H1 (cell line): Measurements from ENCODE around the gene PLCB4. TPM values are rescaled to one million over a fixed set of nuclear protein-coding genes. Genes with fewer than 3 reads are reported as not detected.

ENCODE experiments used
- CTCF ChIA-PET: fragments of 300-600 bp; sonication (Branson Sonifier 250); formaldehyde crosslinking; loops from one replicate; lab custom pipeline; 2021; ENCODE audit not compliant: partially characterized antibody; lab: Charles Lee
- POLR2A ChIA-PET: fragments of 300-600 bp; sonication (Branson Sonifier 250); formaldehyde crosslinking; loops from one replicate; lab custom pipeline; 2021; ENCODE audit warnings: inconsistent platforms; ENCODE audit not compliant: partially characterized antibody; lab: Charles Lee
- DNase-seq, 2 experiments: peaks; one replicate each; pipeline versions ENCODE4 v3.0.0 to v3.0.0-alpha.2; 2010 to 2022; ENCODE audit warnings: low spot score in 2 of 2, low read depth in 1 of 2, mixed read lengths in 1 of 2
- FAIRE-seq: peaks from 2 replicates; lab custom pipeline; 2011; peaks lifted over from hg19 to GRCh38; lab: Jason Lieb, UNC
- H2AFZ ChIP-seq: 2 replicates; pipeline ENCODE4 v1.8.1; 2012; ENCODE audit warnings: low read length, inconsistent platforms
- H2AK5ac ChIP-seq: 2 replicates; pipeline ENCODE4 v1.6.1; 2013; ENCODE audit warnings: low read depth, low read length
- H2BK120ac ChIP-seq: replicated peaks from 2 replicates; pipeline ENCODE3; 2013; ENCODE audit warnings: low read depth, low read length, inconsistent platforms
- H2BK12ac ChIP-seq: 2 replicates; pipeline ENCODE4 v1.6.1; 2013; ENCODE audit warnings: low read depth, low read length
- H2BK15ac ChIP-seq: 2 replicates; pipeline ENCODE4 v1.6.1; 2013; ENCODE audit warnings: low read length
- H2BK20ac ChIP-seq: 2 replicates; pipeline ENCODE4 v1.6.1; 2013; ENCODE audit warnings: low read length
- H2BK5ac ChIP-seq: 2 replicates; pipeline ENCODE4 v1.6.1; 2013; ENCODE audit warnings: low read depth, low read length
- H3K14ac ChIP-seq: 2 replicates; pipeline ENCODE4 v1.6.1; 2013; ENCODE audit warnings: inconsistent platforms; ENCODE audit not compliant: insufficient read length
- H3K18ac ChIP-seq: 2 replicates; pipeline ENCODE4 v1.6.1; 2013; ENCODE audit warnings: low read length; ENCODE audit errors: extremely low read depth
- H3K23ac ChIP-seq: 2 replicates; pipeline ENCODE4 v1.6.1; 2013; ENCODE audit warnings: inconsistent platforms; ENCODE audit not compliant: insufficient read length
- H3K23me2 ChIP-seq: 2 replicates; pipeline ENCODE4 v1.6.1; 2013; ENCODE audit warnings: low read depth, low read length
- H3K27ac ChIP-seq: 2 replicates; pipeline ENCODE4 v1.6.1; 2011; ENCODE audit warnings: low read depth, low read length, inconsistent platforms
- H3K27me3 ChIP-seq, 4 experiments: replicated peaks in 1 of 4; 1 replicate in 1 of 4; 2 replicates in 3 of 4; pipeline versions ENCODE4 v1.6.1 to v1.8.1; 2011 to 2013; ENCODE audit warnings: low read length in 3 of 4, mild to moderate bottlenecking in 3 of 4, inconsistent platforms in 2 of 4, mixed read lengths in 2 of 4, moderate library complexity in 1 of 4; ENCODE audit not compliant: control insufficient read depth in 3 of 4, insufficient read depth in 3 of 4; ENCODE audit errors: extremely low read depth in 1 of 4
- H3K36me3 ChIP-seq, 4 experiments: 2 replicates each; pipeline versions ENCODE4 v1.6.1 to v1.8.1; 2011 to 2013; ENCODE audit warnings: mild to moderate bottlenecking in 4 of 4, low read length in 3 of 4, moderate library complexity in 2 of 4, control low read depth in 1 of 4, inconsistent platforms in 1 of 4; ENCODE audit not compliant: insufficient read depth in 4 of 4, control insufficient read depth in 2 of 4
- H3K4ac ChIP-seq: replicated peaks from 2 replicates; pipeline ENCODE3; 2013; ENCODE audit warnings: low read length, low read depth, mixed read lengths, inconsistent platforms; ENCODE audit not compliant: insufficient read length
- H3K4me1 ChIP-seq, 4 experiments: replicated peaks in 1 of 4; 1 replicate in 1 of 4; 2 replicates in 3 of 4; pipeline versions ENCODE4 v1.6.1 to v1.8.1; 2011 to 2013; ENCODE audit warnings: low read length in 3 of 4, inconsistent platforms in 2 of 4, mixed read lengths in 1 of 4; ENCODE audit not compliant: insufficient read depth in 4 of 4, control insufficient read depth in 3 of 4
- H3K4me2 ChIP-seq, 2 experiments: 2 replicates each; pipeline versions ENCODE4 v1.6.1 to v1.8.1; 2011 to 2013; ENCODE audit warnings: low read depth in 2 of 2, low read length in 2 of 2, control low read depth in 1 of 2, inconsistent platforms in 1 of 2, mild to moderate bottlenecking in 1 of 2; ENCODE audit not compliant: insufficient read depth in 1 of 2
- H3K4me3 ChIP-seq, 4 experiments: fragments of 200-600, 300-600 bp in 1 of 4; sonication (generic), shearing (Covaris generic), sonication (Bioruptor Twin) in 1 of 4; 2 replicates each; pipeline versions ENCODE4 v1.5.1 to v1.8.1; 2011 to 2016; ENCODE audit warnings: low read length in 4 of 4, low read depth in 3 of 4, control low read depth in 2 of 4, inconsistent platforms in 2 of 4, mild to moderate bottlenecking in 2 of 4, mixed read lengths in 1 of 4, moderate library complexity in 1 of 4; ENCODE audit not compliant: insufficient read depth in 2 of 4; ENCODE audit errors: extremely low read depth in 1 of 4
- H3K56ac ChIP-seq: replicated peaks from 2 replicates; pipeline ENCODE3; 2013; ENCODE audit warnings: low read depth, mild to moderate bottlenecking, mixed read lengths, low read length, inconsistent platforms; ENCODE audit not compliant: insufficient read length
- H3K79me1 ChIP-seq: 2 replicates; pipeline ENCODE4 v1.6.1; 2013; ENCODE audit warnings: low read depth, low read length, control low read depth
- H3K79me2 ChIP-seq, 2 experiments: 2 replicates each; pipeline versions ENCODE4 v1.6.1 to v1.8.1; 2012 to 2013; ENCODE audit warnings: low read length in 2 of 2, mild to moderate bottlenecking in 2 of 2, inconsistent platforms in 1 of 2; ENCODE audit not compliant: insufficient read depth in 2 of 2, control insufficient read depth in 1 of 2
- H3K9ac ChIP-seq, 4 experiments: replicated peaks in 1 of 4; 1 replicate in 1 of 4; 2 replicates in 3 of 4; pipeline versions ENCODE4 v1.6.1 to v1.8.1; 2011 to 2013; ENCODE audit warnings: low read depth in 3 of 4, low read length in 3 of 4, control low read depth in 2 of 4, mild to moderate bottlenecking in 2 of 4, moderate library complexity in 2 of 4, inconsistent platforms in 1 of 4; ENCODE audit errors: extremely low read depth in 1 of 4
- H3K9me3 ChIP-seq, 2 experiments: 2 replicates each; pipeline versions ENCODE4 v1.6.1 to v1.8.1; 2012 to 2013; ENCODE audit warnings: mild to moderate bottlenecking in 2 of 2, moderate library complexity in 2 of 2, control low read depth in 1 of 2, inconsistent platforms in 1 of 2, low read depth in 1 of 2, low read length in 1 of 2, mixed read lengths in 1 of 2; ENCODE audit not compliant: insufficient read depth in 2 of 2
- H4K20me1 ChIP-seq, 2 experiments: replicated peaks in 1 of 2; 2 replicates each; pipeline versions ENCODE3 to v1.8.1; 2011 to 2013; ENCODE audit warnings: inconsistent platforms in 2 of 2, low read length in 2 of 2, mild to moderate bottlenecking in 1 of 2; ENCODE audit not compliant: insufficient read depth in 2 of 2, control insufficient read depth in 1 of 2
- H4K5ac ChIP-seq: 2 replicates; pipeline ENCODE4 v1.6.1; 2013; ENCODE audit warnings: low read length, low read depth, mixed read lengths, inconsistent platforms; ENCODE audit not compliant: insufficient read length
- H4K8ac ChIP-seq: 2 replicates; pipeline ENCODE4 v1.8.0; 2013; ENCODE audit warnings: mild to moderate bottlenecking, moderate library complexity, low read length, inconsistent platforms; ENCODE audit not compliant: insufficient read depth; ENCODE audit errors: extremely low read depth
- H4K91ac ChIP-seq: replicated peaks from 2 replicates; pipeline ENCODE3; 2013; ENCODE audit warnings: low read length, mixed read lengths, inconsistent platforms; ENCODE audit not compliant: insufficient read length
- CBX5 ChIP-seq: fragments of 300-800, 300-1000 bp; sonication (generic); IDR thresholded peaks from 2 replicates; pipeline ENCODE4 v1.7.1; 2016; ENCODE audit warnings: antibody characterized with exemption, low read length, low read depth
- CBX8 ChIP-seq: fragments of 300-800, 300-1000 bp; sonication (generic); IDR thresholded peaks from 2 replicates; pipeline ENCODE4 v1.7.1; 2016; ENCODE audit warnings: low read depth, low read length, borderline replicate concordance
- CEBPB ChIP-seq: IDR thresholded peaks from 2 replicates; pipeline ENCODE4 v1.6.1; 2012; ENCODE audit warnings: low read depth, low read length
- CHD2 ChIP-seq: IDR thresholded peaks from 2 replicates; pipeline ENCODE4 v1.6.1; 2012; ENCODE audit warnings: low read length, improper control_type of control experiment
- EGR1 ChIP-seq: IDR thresholded peaks from 2 replicates; pipeline ENCODE4 v1.6.1; 2011; ENCODE audit warnings: low read depth, low read length, borderline replicate concordance
- GABPA ChIP-seq: IDR thresholded peaks from 2 replicates; pipeline ENCODE4 v1.6.1; 2011; ENCODE audit warnings: mild to moderate bottlenecking, low read length, moderate library complexity, borderline replicate concordance; ENCODE audit not compliant: insufficient read depth
- JUN ChIP-seq: IDR thresholded peaks from 2 replicates; pipeline ENCODE4 v1.6.1; 2011; ENCODE audit warnings: low read depth, mild to moderate bottlenecking, improper control_type of control experiment, low read length
- PHF8 ChIP-seq: fragments of 200-600 bp; sonication (generic); conservative IDR thresholded peaks from 2 replicates; pipeline ENCODE4 v1.7.1; 2012; ENCODE audit warnings: low read depth, mild to moderate bottlenecking, inconsistent platforms, low read length, moderate library complexity
- POLR2AphosphoS5 ChIP-seq: IDR thresholded peaks from 2 replicates; pipeline ENCODE4 v1.6.1; 2011; ENCODE audit warnings: low read depth, low read length
- SAP30 ChIP-seq: fragments of 300-600 bp; sonication (generic); IDR thresholded peaks from 2 replicates; pipeline ENCODE4 v1.7.1; 2012; ENCODE audit warnings: low read length, moderate library complexity, mild to moderate bottlenecking, inconsistent platforms; ENCODE audit not compliant: insufficient read depth, insufficient replicate concordance
- SIX5 ChIP-seq: IDR thresholded peaks from 2 replicates; pipeline ENCODE4 v1.6.1; 2011; ENCODE audit warnings: mild to moderate bottlenecking, low read depth, low read length
- TEAD4 ChIP-seq: IDR thresholded peaks from 2 replicates; pipeline ENCODE4 v1.6.1; 2012; ENCODE audit warnings: low read depth, low read length, inconsistent platforms, mixed read lengths
- WGBS, 2 experiments: shearing (Covaris generic) in 1 of 2; methylation state at CpG; one replicate each; pipeline versions ENCODE4 v1.1.6 to v1.1.7; 2013 to 2015; ENCODE audit warnings: low lambda C conversion rate in 2 of 2, mixed read lengths in 2 of 2, inconsistent platforms in 1 of 2, low coverage in 1 of 2, missing lambda C conversion rate in 1 of 2; ENCODE audit not compliant: insufficient replicate concordance in 2 of 2, insufficient coverage in 1 of 2, insufficient read length in 1 of 2; ENCODE audit errors: extremely low coverage in 1 of 2, missing lambda C conversion rate in 1 of 2; 5-methylcytosine and 5-hydroxymethylcytosine counted together
- polyA plus RNA-seq, 7 experiments: library from polyadenylated mRNA; depleted of rRNA in 3 of 7; stranded (reverse) in 5 of 7; unstranded in 2 of 7; fragments of >200 nt in 5 of 7; fragments of 200-250 nt in 2 of 7; gene quantifications; 1 replicate in 5 of 7; 2 replicates in 1 of 7; 4 replicates in 1 of 7; pipeline versions ENCODE4 v1.2.1 to v1.2.3, GENCODE V29; 2011 to 2013; ENCODE audit warnings: missing spikeins in 2 of 7, mixed read lengths in 2 of 7
- total RNA-seq: library from RNA; stranded (reverse); fragmentation: NEBNext Ultra II Directional; extraction: Animal tissue kit (Norgen Biotek cat#: 25700); gene quantifications from 2 replicates; pipeline ENCODE4 v1.2.1, GENCODE V29; 2021
- TF ChIP-seq, protein P1 (sequence below): IDR thresholded peaks from 2 replicates; pipeline ENCODE4 v1.6.1; 2012; ENCODE audit warnings: inconsistent platforms
- TF ChIP-seq, protein P2 (sequence below): IDR thresholded peaks from 2 replicates; pipeline ENCODE4 v1.6.1; 2012; ENCODE audit warnings: inconsistent platforms

Gene PLCB4
- total and polyA plus RNA-seq, 2 of the 8 experiments (the other 6 are each of a cell fraction or from before 2014, with no cell fraction given), result 3.2 to 14.1 TPM

GRCh38 chr20:9149796-9150195 lies 80.9 kb downstream of the PLCB4 start:
- Histone ChIP-seq H3K4me2 (no peak overlapping the region), H3K27ac (no peak overlapping the region), H3K9ac (no peak overlapping the region), H3K4me3 (no peak overlapping the region), H2AK5ac (no peak overlapping the region), H3K56ac (no peak overlapping the region), H4K91ac (no peak overlapping the region), H2BK20ac (no peak overlapping the region), H2BK120ac (no peak overlapping the region), H2BK12ac (no peak overlapping the region), H3K4me1 (peaks cover 0 to 2% (median 0%) of the 10 kb centered on the region in 4 experiments; a peak in 1 of 7 replicates), H3K18ac (no peak overlapping the region), H4K8ac (no peak overlapping the region), H3K79me1 (no peaks in the 10 kb centered on the region), H3K9me3 (peaks cover 11 to 16% of the 10 kb centered on the region in 2 experiments; a peak in 3 of 4 replicates), H3K27me3 (no peaks in the 10 kb centered on the region), H3K79me2 (no peaks in the 10 kb centered on the region), H3K23me2 (no peaks in the 10 kb centered on the region; the same call in 1 of the 2 replicates), H2BK15ac (no peak overlapping the region), H4K20me1 (no peaks in the 10 kb centered on the region), H4K5ac (no peak overlapping the region), H2AFZ (no peak overlapping the region), H3K14ac (no peak overlapping the region), H2BK5ac (no peak overlapping the region), H3K23ac (no peak overlapping the region), H3K4ac (no peak overlapping the region), H3K36me3 (no peaks in the 10 kb centered on the region; a peak in 1 of 8 replicates)
- FAIRE-seq (no peak), DNase-seq (no peak)
- 88% methylated on average over 4 of the region's 4 CpGs; no CpG with 5 or more reads in 1 of the 2 experiments for WGBS, 2 experiments
- CTCF ChIA-PET, result no interaction called here
- POLR2A ChIA-PET, result no interaction called here
- TF ChIP-seq SIX5 (no peak), CBX8 (no peak), CEBPB (no peak), TEAD4 (no peak), GABPA (no peak), PHF8 (no peak), SAP30 (no peak), CHD2 (no peak), POLR2AphosphoS5 (no peak), JUN (no peak), EGR1 (no peak), CBX5 (no peak)
- TF ChIP-seq, protein P1, sequence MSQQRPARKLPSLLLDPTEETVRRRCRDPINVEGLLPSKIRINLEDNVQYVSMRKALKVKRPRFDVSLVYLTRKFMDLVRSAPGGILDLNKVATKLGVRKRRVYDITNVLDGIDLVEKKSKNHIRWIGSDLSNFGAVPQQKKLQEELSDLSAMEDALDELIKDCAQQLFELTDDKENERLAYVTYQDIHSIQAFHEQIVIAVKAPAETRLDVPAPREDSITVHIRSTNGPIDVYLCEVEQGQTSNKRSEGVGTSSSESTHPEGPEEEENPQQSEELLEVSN, result no peak
- TF ChIP-seq, protein P2, sequence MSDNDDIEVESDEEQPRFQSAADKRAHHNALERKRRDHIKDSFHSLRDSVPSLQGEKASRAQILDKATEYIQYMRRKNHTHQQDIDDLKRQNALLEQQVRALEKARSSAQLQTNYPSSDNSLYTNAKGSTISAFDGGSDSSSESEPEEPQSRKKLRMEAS, result no peak
